HG02610 (cell line): ENCODE results near the gene TNFAIP8.
A peak's percentile ranks its signal among the peaks of the same experiment; 100 is the strongest.
"Not testable (repeated sequence)": the region's sequence is repeated elsewhere in the genome, so short reads cannot be mapped to it uniquely, and the experiment has no call there.

Experiments
- ATAC-seq: cut with Tn5 transposase; IDR thresholded peaks from one replicate; pipeline ENCODE4 v1.9.1; 2021; ENCODE audit warnings: mild to moderate bottlenecking, moderate library complexity; ENCODE audit not compliant: unreplicated experiment

The TNFAIP8 gene

DNA sequence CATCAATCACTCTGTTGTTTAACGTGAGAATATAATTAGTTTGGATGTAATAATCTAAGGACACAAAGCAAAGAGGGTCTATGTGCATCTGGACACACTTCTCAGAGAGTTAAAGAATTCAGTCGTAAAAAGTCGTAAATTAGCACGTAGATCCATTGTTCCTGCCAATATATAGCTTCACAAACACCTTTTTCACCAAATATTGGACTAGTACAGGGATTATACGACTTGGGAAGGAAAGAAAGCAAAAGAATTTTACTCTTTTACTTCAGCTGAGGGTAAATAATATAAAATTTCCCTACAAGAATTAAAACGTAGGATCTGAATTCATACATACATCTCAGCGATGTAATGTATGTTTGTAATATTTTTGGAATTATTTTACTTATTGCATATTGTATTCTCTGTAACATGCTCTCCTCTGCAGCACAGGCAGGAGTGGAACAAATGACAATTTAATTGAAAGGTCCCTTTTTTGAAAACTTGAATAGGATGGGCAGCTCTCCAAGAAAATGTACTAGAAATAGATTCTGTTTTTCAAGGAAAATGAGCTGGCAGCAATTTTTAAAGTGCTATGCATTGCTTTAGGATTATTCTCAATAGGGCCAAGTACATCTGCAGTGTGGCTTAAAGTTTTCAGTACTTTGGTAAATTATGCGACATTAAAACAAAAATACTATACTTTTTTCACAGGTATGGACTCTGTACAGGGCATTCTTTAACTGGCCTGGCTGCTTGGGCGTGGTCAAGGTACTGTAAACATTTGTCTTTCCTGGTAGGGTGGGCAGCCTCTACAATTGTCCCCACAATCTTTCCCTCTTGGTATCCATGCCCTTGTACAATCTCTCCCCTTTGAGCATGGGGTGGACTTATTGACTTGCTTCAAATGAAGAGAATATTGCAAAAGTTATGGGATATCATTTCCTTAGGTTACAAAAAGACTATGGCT lies 56.7 kb downstream of the TNFAIP8 start:
- no peak for ATAC-seq

- ATAC-seq = not testable (repeated sequence)
Measured at GRCh38 chr5:119414124-119414734, 58.4 kb downstream of the TNFAIP8 start.

GRCh38 chr5:119417891-119418605 lies 62.2 kb downstream of the TNFAIP8 start:
- ATAC-seq = no peak

GRCh38 chr5:119418606-119419100 lies 62.8 kb downstream of the TNFAIP8 start:
- peak; percentile 87 for ATAC-seq

- ATAC-seq = no peak
Measured at GRCh38 chr5:119420169-119420568, 64.3 kb downstream of the TNFAIP8 start.

DNA sequence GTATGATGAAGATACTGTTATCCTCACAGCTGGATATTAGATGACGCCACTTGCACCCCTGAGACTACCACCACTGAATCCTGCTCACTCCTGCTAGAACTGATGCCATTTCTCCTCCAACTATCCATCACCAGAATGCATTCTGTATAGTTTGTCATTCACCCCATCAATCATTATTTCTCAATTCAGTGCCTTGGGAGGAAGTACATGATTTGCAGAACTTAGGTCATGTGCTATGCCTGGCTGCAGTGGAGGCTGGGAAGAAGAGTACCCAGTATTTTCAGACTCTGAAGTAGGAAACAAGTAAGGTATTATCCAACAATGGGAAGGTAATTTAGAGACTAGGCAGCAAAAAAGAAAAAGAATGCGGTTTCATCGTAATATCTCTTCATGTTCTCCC lies 70.2 kb downstream of the TNFAIP8 start:
- ATAC-seq = no peak

- no peak for ATAC-seq
Measured at GRCh38 chr5:119427060-119427459, 71.2 kb downstream of the TNFAIP8 start.

- ATAC-seq = not testable (repeated sequence)
Measured at GRCh38 chr5:119427596-119427995, 71.8 kb downstream of the TNFAIP8 start.

- not testable (repeated sequence) for ATAC-seq
Measured at GRCh38 chr5:119428166-119428565, 72.3 kb downstream of the TNFAIP8 start.

DNA sequence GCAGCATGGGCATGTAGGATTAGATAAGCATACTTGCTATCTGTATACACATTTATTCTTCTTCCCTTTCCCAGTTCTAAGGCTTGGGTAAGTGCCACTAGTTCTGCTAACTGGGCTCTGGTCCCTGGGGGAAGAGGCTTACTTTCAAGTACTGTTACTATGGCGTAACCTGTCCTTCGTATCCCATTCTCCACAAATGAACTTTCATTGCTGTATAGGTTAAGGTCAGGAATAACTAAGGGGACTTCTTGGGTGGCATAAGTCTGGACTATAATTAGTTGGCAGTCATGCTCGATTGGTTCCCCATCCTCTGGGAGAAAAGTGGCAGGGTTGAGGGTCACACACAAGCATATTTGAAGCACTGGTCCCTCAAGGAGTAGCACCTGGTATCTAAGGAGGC lies 72.8 kb downstream of the TNFAIP8 start:
- ATAC-seq = not testable (repeated sequence)

GRCh38 chr5:119432674-119433237 lies 76.9 kb downstream of the TNFAIP8 start:
- ATAC-seq = not testable (repeated sequence)

GRCh38 chr5:119435436-119436132 lies 79.8 kb downstream of the TNFAIP8 start:
- peak; percentile 81 for ATAC-seq

DNA sequence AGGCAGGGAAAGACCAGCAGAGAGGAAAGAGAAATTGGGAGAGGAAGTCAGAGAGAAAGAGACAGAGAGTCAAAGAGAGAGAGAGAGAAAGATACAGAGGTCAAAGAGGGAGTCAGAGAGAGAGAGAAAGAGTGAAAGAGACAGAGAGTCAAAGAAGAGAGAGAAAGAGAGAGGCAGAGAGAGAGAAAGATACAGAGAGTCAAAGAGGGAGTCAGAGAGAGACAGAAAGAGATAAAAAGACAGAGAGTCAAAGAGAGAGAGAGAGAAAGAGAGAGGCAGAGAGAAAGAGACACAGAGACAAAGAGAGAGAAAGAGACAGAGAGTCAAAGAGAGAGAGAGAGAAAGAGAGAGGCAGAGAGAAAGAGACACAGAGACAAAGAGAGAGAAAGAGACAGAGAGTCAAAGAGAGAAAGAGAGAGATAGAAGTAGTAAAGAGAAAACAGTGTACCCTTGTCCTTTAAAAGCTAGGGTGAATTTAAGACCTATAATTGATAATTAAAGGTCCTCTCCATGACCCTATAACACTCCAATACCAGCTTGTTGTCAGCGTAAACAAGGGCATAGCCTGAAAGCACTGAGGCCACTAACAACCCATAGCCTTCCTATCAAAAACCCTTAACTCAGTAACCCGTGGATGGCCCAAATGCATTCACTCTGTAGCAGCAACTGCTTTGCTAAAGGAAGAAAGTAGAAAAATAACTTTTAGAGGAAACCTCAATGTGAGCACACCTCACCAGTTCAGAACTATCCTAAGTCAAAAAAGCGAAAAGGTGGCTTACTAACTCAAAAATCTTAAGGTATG lies 82.2 kb downstream of the TNFAIP8 start:
- not testable (repeated sequence) for ATAC-seq

- ATAC-seq = not testable (repeated sequence)
Measured at GRCh38 chr5:119438587-119438917, 82.7 kb downstream of the TNFAIP8 start.

- ATAC-seq = peak; percentile 62
Measured at GRCh38 chr5:119439140-119439631, 83.4 kb downstream of the TNFAIP8 start.

DNA sequence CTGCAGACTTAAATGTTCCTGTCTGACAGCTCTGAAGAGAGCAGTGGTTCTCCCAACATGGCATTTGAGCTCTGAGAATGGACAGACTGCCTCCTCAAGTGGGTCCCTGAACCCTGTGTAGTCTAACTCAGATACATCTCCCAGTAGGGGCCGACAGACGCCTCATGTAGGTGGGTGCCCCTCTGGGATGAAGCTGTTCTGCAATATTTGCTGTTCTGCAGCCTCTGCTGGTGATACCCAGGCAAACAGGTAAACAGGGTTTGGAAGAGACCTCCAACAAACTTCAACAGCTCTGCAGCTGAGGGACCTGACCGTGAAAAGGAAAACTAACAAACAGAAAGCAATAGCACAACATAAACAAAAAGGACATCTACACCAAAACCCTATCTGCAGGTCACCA lies 83.8 kb downstream of the TNFAIP8 start:
- ATAC-seq = peak; percentile 18

DNA sequence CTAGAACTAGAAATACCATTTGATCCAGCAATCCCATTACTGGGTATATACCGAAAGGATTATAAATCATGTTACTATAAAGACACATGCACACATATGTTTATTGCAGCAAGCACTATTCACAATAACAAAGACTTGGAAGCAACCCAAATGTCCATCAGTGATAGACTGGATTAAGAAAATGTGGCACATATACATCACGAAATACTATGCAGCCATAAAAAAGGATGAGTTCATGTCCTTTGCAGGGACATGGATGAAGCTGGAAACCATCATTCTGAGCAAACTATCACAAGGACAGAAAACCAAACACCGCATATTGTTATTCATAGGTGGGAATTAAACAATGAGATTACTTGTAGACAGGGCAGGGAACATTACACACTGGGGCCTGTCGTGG lies 88.8 kb downstream of the TNFAIP8 start:
- ATAC-seq = not testable (repeated sequence)

DNA sequence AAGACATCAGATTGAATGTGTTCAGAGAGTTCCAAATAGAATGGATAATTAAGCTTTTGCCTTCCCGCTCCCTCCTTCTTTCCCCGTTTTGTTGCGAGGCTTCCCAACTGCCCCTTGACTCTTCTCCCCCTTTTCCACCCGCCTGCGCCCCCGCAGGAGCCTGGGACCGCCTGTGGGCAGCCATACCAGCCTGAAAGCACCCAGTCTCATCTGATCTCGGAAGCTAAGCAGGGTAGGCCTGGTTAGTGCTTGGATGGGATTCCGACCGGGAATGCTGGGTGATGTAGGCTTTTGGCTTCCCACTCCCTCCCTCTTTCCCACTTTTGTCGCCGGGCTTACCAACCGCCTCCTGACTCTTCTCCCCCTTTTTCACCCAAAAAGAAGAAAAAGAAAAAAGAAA lies 89.7 kb downstream of the TNFAIP8 start:
- ATAC-seq = no peak
